ENCODE results near the gene CAPN1. TPM values are rescaled to one million over a fixed set of nuclear protein-coding genes. Genes with fewer than 3 reads are reported as not detected.
A peak's percentile ranks its signal among the peaks of the same experiment; 100 is the strongest.

Gene CAPN1
- total RNA-seq, 1 donor from 2014 or later = 239 TPM

DNA sequence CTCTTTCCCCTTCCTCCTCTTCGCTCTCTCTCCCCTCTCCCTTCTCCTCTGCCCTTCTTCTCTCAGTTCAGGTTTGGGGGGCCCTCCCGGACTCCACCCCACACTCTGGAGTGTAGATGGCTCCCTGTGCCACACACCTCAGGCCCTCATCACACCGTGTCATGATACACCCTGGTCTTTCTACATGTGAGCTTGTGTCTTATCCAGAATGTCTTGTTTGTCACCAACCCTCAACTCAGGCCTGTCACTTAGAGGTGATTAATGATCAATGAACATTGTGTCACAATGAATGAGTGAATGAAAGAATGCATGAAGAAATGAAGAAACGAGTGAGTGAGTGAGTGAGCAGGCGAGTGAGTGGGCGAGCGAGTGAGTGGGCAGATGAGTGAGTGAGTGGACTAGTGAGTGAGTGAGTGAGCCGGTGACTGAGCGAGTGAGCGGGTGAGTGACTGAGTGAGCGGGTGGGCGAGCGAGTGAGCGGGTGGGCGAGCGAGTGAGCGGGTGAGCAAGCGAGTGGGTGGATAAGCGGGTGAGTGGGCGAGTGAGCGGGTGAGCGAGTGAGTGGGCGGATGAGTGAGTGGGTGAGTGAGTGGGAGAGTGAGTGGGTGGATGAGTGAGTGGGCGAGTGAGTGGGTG is 33.8 kb downstream of the CAPN1 start:
- H3K27me3 Mint-ChIP-seq = no peaks in the 10 kb centered on the region
- no peak overlapping the region for H3K4me3 Mint-ChIP-seq (ENCODE audit: low read depth)
- DNase-seq (ENCODE audit: low spot score, unreplicated experiment) = no peak
- H3K36me3 Mint-ChIP-seq (ENCODE audit: insufficient read depth) = peaks cover 3% of the 10 kb centered on the region
- peak overlapping the region; percentile 58 for H3K27ac Mint-ChIP-seq
- no peaks in the 10 kb centered on the region for H3K9me3 Mint-ChIP-seq (ENCODE audit: low read depth)
- H3K4me1 Mint-ChIP-seq (ENCODE audit: low read depth) = peaks cover 14% of the 10 kb centered on the region
- TF ChIP-seq, protein P1, sequence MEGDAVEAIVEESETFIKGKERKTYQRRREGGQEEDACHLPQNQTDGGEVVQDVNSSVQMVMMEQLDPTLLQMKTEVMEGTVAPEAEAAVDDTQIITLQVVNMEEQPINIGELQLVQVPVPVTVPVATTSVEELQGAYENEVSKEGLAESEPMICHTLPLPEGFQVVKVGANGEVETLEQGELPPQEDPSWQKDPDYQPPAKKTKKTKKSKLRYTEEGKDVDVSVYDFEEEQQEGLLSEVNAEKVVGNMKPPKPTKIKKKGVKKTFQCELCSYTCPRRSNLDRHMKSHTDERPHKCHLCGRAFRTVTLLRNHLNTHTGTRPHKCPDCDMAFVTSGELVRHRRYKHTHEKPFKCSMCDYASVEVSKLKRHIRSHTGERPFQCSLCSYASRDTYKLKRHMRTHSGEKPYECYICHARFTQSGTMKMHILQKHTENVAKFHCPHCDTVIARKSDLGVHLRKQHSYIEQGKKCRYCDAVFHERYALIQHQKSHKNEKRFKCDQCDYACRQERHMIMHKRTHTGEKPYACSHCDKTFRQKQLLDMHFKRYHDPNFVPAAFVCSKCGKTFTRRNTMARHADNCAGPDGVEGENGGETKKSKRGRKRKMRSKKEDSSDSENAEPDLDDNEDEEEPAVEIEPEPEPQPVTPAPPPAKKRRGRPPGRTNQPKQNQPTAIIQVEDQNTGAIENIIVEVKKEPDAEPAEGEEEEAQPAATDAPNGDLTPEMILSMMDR (IDR thresholded peaks at IDR 0.05; ENCODE audit: unreplicated experiment) = no peak

DNA sequence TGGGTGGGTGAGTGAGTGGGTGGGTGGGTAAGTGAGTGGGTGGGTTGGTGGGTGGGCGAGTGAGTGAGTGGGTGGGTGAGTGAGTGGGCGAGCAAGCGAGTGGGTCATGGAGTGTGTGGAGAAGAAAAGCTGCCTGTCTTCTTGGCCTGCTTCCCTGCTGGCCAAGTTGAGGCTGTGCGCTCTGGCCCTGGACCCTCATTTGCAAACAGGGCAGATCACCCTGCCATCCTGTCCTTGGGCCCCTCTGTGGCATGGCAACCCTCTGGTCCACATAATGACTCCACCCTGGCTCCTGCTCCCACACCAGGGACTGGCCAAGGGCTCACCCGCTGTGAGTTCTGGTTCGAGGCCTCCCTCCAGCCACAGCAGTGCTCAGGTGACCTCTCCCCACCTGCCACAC is 35.1 kb downstream of the CAPN1 start:
- no peak for DNase-seq (ENCODE audit: low spot score, unreplicated experiment)
- Mint-ChIP-seq H3K9me3 (ENCODE audit: low read depth) (no peaks in the 10 kb centered on the region), H3K36me3 (ENCODE audit: insufficient read depth) (peaks cover 3% of the 10 kb centered on the region), H3K27ac (no peak overlapping the region), H3K27me3 (no peaks in the 10 kb centered on the region), H3K4me1 (ENCODE audit: low read depth) (peaks cover 14% of the 10 kb centered on the region), H3K4me3 (ENCODE audit: low read depth) (no peak overlapping the region)
- TF ChIP-seq, protein P1 (IDR thresholded peaks at IDR 0.05; ENCODE audit: unreplicated experiment) = peak; percentile 8

DNA sequence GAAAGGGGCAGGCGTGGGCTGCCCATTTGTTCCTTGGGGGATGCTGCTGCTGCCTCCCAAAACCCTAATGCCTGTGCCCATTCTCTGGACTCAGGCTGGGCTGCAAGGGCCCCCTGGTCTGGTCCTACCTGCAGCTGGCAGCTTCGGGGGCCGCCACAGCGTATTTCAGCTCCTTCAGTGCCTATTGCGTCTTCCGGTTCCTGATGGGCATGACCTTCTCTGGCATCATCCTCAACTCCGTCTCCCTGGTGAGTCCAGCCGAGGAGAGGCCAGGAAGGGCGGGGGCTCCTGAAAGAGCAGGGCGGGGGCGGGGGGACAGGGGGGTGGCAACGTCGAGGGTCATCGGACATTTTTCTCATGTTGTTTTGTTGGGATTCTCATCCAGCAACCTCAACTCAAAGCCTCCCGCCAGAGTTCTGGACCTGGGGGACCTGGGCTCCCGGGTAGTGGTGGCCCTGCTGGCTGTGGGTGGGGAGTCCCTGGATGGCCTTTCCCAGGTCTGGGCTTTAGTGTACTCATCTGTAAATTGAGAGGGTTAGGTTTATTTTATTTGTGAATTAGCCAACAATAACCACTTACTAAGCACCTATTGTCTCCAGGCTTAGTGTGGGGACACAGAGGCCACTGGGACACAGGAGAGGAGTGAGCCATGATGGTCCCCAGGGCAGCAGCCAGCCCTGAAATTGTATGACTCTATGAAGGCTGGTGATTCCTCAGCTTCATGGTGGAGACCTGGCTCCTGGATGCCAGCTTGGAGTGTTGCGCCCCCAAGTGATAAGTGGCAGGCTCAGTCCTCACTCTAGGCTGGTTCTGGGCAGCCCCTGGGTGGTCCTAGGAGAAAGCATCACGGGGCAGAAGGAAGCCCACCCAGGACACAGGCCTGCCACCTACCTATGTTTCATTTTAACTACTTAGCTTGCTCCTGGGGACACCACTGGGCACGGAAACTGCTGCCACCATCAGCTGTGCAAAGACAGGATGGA is 36.0 kb downstream of the CAPN1 start:
- no peak overlapping the region for H3K4me3 Mint-ChIP-seq (ENCODE audit: low read depth)
- no peak overlapping the region for H3K27ac Mint-ChIP-seq
- TF ChIP-seq, protein P1 (IDR thresholded peaks at IDR 0.05; ENCODE audit: unreplicated experiment) = no peak
- peaks cover 3% of the 10 kb centered on the region for H3K36me3 Mint-ChIP-seq (ENCODE audit: insufficient read depth)
- H3K9me3 Mint-ChIP-seq (ENCODE audit: low read depth) = no peaks in the 10 kb centered on the region
- peaks cover 12% of the 10 kb centered on the region for H3K4me1 Mint-ChIP-seq (ENCODE audit: low read depth)
- no peaks in the 10 kb centered on the region for H3K27me3 Mint-ChIP-seq
- DNase-seq (ENCODE audit: low spot score, unreplicated experiment) = no peak

DNA sequence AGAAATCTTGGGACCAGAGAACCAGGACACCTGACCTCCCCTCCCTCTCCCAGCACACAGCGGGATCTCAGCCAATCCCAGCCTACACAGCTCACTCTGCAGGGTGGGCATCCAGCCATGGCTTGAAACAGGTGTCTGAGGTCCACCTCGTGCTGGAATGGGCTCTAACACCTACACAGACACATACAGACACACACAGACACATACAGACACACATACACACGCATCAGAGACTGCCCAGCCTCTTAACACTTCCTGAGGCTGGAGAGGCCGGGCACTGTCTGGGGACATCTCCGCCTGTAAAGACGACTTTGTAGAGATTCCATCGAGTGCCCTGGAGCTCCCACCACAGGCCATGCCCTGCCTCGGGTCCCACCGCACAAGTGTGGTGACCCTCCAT is 36.7 kb downstream of the CAPN1 start:
- H3K4me1 Mint-ChIP-seq (ENCODE audit: low read depth) = peaks cover 5% of the 10 kb centered on the region
- no peaks in the 10 kb centered on the region for H3K9me3 Mint-ChIP-seq (ENCODE audit: low read depth)
- H3K36me3 Mint-ChIP-seq (ENCODE audit: insufficient read depth) = peaks cover 4% of the 10 kb centered on the region
- TF ChIP-seq, protein P1 (IDR thresholded peaks at IDR 0.05; ENCODE audit: unreplicated experiment) = no peak
- DNase-seq (ENCODE audit: low spot score, unreplicated experiment) = no peak
- no peak overlapping the region for H3K4me3 Mint-ChIP-seq (ENCODE audit: low read depth)
- no peaks in the 10 kb centered on the region for H3K27me3 Mint-ChIP-seq
- no peak overlapping the region for H3K27ac Mint-ChIP-seq

DNA sequence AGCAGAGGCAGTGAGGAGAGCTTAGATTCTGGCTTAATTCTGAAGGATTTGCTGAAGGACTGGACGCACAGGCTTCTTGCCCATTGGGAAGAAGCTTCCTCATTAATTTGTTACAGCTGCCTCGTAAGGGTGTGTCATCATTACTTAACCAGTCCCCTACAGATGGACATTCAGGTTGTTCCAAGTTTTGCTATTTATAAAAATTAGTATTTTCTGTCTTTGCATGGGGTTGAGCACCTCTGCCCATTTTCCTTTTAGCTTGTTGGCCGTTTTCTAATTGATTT is 38.1 kb downstream of the CAPN1 start:
- peaks cover 5% of the 10 kb centered on the region for H3K4me1 Mint-ChIP-seq (ENCODE audit: low read depth)
- DNase-seq (ENCODE audit: low spot score, unreplicated experiment) = no peak
- no peaks in the 10 kb centered on the region for H3K9me3 Mint-ChIP-seq (ENCODE audit: low read depth)
- peaks cover 6% of the 10 kb centered on the region for H3K36me3 Mint-ChIP-seq (ENCODE audit: insufficient read depth)
- H3K27ac Mint-ChIP-seq = no peak overlapping the region
- TF ChIP-seq, protein P1 (IDR thresholded peaks at IDR 0.05; ENCODE audit: unreplicated experiment) = no peak
- H3K4me3 Mint-ChIP-seq (ENCODE audit: low read depth) = no peak overlapping the region
- H3K27me3 Mint-ChIP-seq = no peaks in the 10 kb centered on the region

All from progenitor cell of endocrine pancreas (in vitro differentiated cells).